Measurements from ENCODE around the gene PTAR1.

The PTAR1 gene

GRCh38 chr9:69744688-69745380 is 15.0 kb downstream of the PTAR1 start:
- ChIA-PET CTCF (interaction anchor here (0.9 kb wide), 2 partner anchors 8 to 73 kb away, joined by 3 read pairs; partner anchors contain the start of gene APBA1), POLR2A (interaction anchor here (0.7 kb wide), 1 partner anchor 83 kb away, joined by 3 read pairs; no protein-coding TSS in a partner anchor)
- Histone ChIP-seq H3K36me3 (ENCODE audit: control insufficient read depth in 4 of 4, insufficient read depth in 4 of 4, low read length in 3 of 4) (peaks cover 7 to 29% (median 12%) of the 10 kb centered on the region in 4 experiments), H3K27ac (ENCODE audit: insufficient read depth in 1 of 2, low read depth in 1 of 2, low read length in 2 of 2, poor library complexity in 1 of 2, severe bottlenecking in 2 of 2) (no peak overlapping the region), H3K4me1 (ENCODE audit: control extremely low read depth in 1 of 4, control insufficient read depth in 4 of 4, insufficient read depth in 4 of 4, low read length in 3 of 4) (peaks cover 0 to 18% (median 14%) of the 10 kb centered on the region in 4 experiments), H3K9me3 (ENCODE audit: control extremely low read depth in 1 of 5, control insufficient read depth in 4 of 5, insufficient read depth in 2 of 5, low read depth in 1 of 5, low read length in 4 of 5) (no peaks in the 10 kb centered on the region), H3K27me3 (replicated peaks in 2 of 5; ENCODE audit: control insufficient read depth in 4 of 5, insufficient read depth in 5 of 5, low read length in 4 of 5) (no peaks in the 10 kb centered on the region), H3K4me3 (ENCODE audit: control insufficient read depth in 1 of 7, extremely low read depth in 1 of 7, insufficient read depth in 4 of 7, low read depth in 2 of 7, low read length in 6 of 7) (no peak overlapping the region)
- 93% methylated on average over 1 of the region's 4 CpGs for WGBS (ENCODE audit: insufficient coverage)
- DNase-seq = no peak

GRCh38 chr9:69743930-69744329 is 15.9 kb downstream of the PTAR1 start:
- WGBS (ENCODE audit: insufficient coverage) = 100% methylated on average over 1 of the region's 5 CpGs
- CTCF ChIA-PET = no interaction called here
- Histone ChIP-seq H3K4me3 (ENCODE audit: control insufficient read depth in 1 of 7, extremely low read depth in 1 of 7, insufficient read depth in 4 of 7, low read depth in 2 of 7, low read length in 6 of 7) (no peak overlapping the region), H3K27me3 (replicated peaks in 2 of 5; ENCODE audit: control insufficient read depth in 4 of 5, insufficient read depth in 5 of 5, low read length in 4 of 5) (no peaks in the 10 kb centered on the region), H3K4me1 (ENCODE audit: control extremely low read depth in 1 of 4, control insufficient read depth in 4 of 4, insufficient read depth in 4 of 4, low read length in 3 of 4) (peaks cover 0 to 17% (median 14%) of the 10 kb centered on the region in 4 experiments), H3K27ac (ENCODE audit: insufficient read depth in 1 of 2, low read depth in 1 of 2, low read length in 2 of 2, poor library complexity in 1 of 2, severe bottlenecking in 2 of 2) (no peak overlapping the region), H3K36me3 (ENCODE audit: control insufficient read depth in 4 of 4, insufficient read depth in 4 of 4, low read length in 3 of 4) (peaks cover 3 to 24% (median 11%) of the 10 kb centered on the region in 4 experiments), H3K9me3 (ENCODE audit: control extremely low read depth in 1 of 5, control insufficient read depth in 4 of 5, insufficient read depth in 2 of 5, low read depth in 1 of 5, low read length in 4 of 5) (no peaks in the 10 kb centered on the region)
- DNase-seq = no peak
- POLR2A ChIA-PET = no interaction called here

GRCh38 chr9:69740872-69741505 is 18.8 kb downstream of the PTAR1 start:
- ChIA-PET CTCF (interaction anchor here (0.6 to 0.7 kb wide), 2 partner anchors 27 to 563 kb away, joined by 3 to 4 read pairs; no protein-coding TSS in a partner anchor), POLR2A (no interaction called here)
- Histone ChIP-seq H3K4me1 (ENCODE audit: control extremely low read depth in 1 of 4, control insufficient read depth in 4 of 4, insufficient read depth in 4 of 4, low read length in 3 of 4) (peaks cover 0 to 10% (median 7%) of the 10 kb centered on the region in 4 experiments), H3K27ac (ENCODE audit: insufficient read depth in 1 of 2, low read depth in 1 of 2, low read length in 2 of 2, poor library complexity in 1 of 2, severe bottlenecking in 2 of 2) (no peak overlapping the region), H3K27me3 (replicated peaks in 2 of 5; ENCODE audit: control insufficient read depth in 4 of 5, insufficient read depth in 5 of 5, low read length in 4 of 5) (no peaks in the 10 kb centered on the region), H3K4me3 (ENCODE audit: control insufficient read depth in 1 of 7, extremely low read depth in 1 of 7, insufficient read depth in 4 of 7, low read depth in 2 of 7, low read length in 6 of 7) (no peak overlapping the region), H3K9me3 (ENCODE audit: control extremely low read depth in 1 of 5, control insufficient read depth in 4 of 5, insufficient read depth in 2 of 5, low read depth in 1 of 5, low read length in 4 of 5) (no peaks in the 10 kb centered on the region), H3K36me3 (ENCODE audit: control insufficient read depth in 4 of 4, insufficient read depth in 4 of 4, low read length in 3 of 4) (peaks cover 2 to 26% (median 18%) of the 10 kb centered on the region in 4 experiments)
- no peak for DNase-seq
- WGBS (ENCODE audit: insufficient coverage) = 100% methylated on average over 2 of the region's 2 CpGs

DNA sequence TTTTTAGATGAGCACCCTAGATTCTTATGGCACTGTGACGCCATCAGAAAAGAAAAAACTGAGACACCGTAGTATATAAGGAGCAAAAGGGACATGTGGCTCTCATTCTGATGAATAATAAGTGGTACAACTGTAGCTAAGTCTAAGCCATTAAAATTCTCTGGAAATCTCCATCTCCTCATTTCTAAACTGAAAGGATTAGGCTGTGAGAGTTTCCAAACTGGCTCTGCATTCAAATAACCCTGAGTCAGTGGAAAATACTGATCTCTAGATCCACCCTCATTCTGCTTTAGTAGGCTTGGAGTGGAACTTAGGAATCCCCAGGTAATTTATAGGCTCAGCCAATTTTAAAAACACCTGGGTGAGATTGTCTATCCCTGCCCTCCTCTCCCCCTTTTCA is 28.5 kb downstream of the PTAR1 start:
- POLR2A ChIA-PET = no interaction called here
- WGBS (ENCODE audit: insufficient coverage) = 100% methylated on average over 1 of the region's 2 CpGs
- Histone ChIP-seq H3K27me3 (replicated peaks in 2 of 5; ENCODE audit: control insufficient read depth in 4 of 5, insufficient read depth in 5 of 5, low read length in 4 of 5) (no peaks in the 10 kb centered on the region), H3K27ac (ENCODE audit: insufficient read depth in 1 of 2, low read depth in 1 of 2, low read length in 2 of 2, poor library complexity in 1 of 2, severe bottlenecking in 2 of 2) (no peak overlapping the region), H3K4me3 (ENCODE audit: control insufficient read depth in 1 of 7, extremely low read depth in 1 of 7, insufficient read depth in 4 of 7, low read depth in 2 of 7, low read length in 6 of 7) (no peak overlapping the region), H3K9me3 (ENCODE audit: control extremely low read depth in 1 of 5, control insufficient read depth in 4 of 5, insufficient read depth in 2 of 5, low read depth in 1 of 5, low read length in 4 of 5) (no peaks in the 10 kb centered on the region), H3K4me1 (ENCODE audit: control extremely low read depth in 1 of 4, control insufficient read depth in 4 of 4, insufficient read depth in 4 of 4, low read length in 3 of 4) (no peaks in the 10 kb centered on the region), H3K36me3 (ENCODE audit: control insufficient read depth in 4 of 4, insufficient read depth in 4 of 4, low read length in 3 of 4) (peaks cover 32 to 62% (median 46%) of the 10 kb centered on the region in 4 experiments)
- CTCF ChIA-PET = no interaction called here
- no peak for DNase-seq

DNA sequence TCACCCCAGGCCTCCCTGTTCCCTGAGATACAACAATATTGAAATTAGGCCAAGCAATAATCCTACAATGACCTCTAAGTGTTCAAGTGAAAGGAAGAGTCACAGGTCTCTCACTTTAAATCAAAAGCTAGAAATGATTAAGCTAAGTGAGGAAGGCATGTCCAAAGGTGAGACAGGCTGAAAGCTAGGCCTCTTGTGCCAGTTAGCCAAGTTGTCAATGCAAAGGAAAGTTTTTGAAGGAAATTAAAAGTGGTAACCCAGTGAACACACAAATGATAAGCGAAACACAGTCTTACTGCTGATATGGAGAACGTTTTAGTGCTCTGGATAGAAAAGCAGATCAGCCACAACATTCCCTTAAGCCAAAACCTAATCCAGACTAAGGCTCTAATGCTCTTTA is 39.8 kb downstream of the PTAR1 start:
- Histone ChIP-seq H3K4me1 (ENCODE audit: control extremely low read depth in 1 of 4, control insufficient read depth in 4 of 4, insufficient read depth in 4 of 4, low read length in 3 of 4) (no peaks in the 10 kb centered on the region), H3K9me3 (ENCODE audit: control extremely low read depth in 1 of 5, control insufficient read depth in 4 of 5, insufficient read depth in 2 of 5, low read depth in 1 of 5, low read length in 4 of 5) (peaks cover 0 to 9% (median 0%) of the 10 kb centered on the region in 5 experiments), H3K36me3 (ENCODE audit: control insufficient read depth in 4 of 4, insufficient read depth in 4 of 4, low read length in 3 of 4) (peaks cover 18 to 67% (median 34%) of the 10 kb centered on the region in 4 experiments), H3K27ac (ENCODE audit: insufficient read depth in 1 of 2, low read depth in 1 of 2, low read length in 2 of 2, poor library complexity in 1 of 2, severe bottlenecking in 2 of 2) (no peak overlapping the region), H3K27me3 (replicated peaks in 2 of 5; ENCODE audit: control insufficient read depth in 4 of 5, insufficient read depth in 5 of 5, low read length in 4 of 5) (no peaks in the 10 kb centered on the region), H3K4me3 (ENCODE audit: control insufficient read depth in 1 of 7, extremely low read depth in 1 of 7, insufficient read depth in 4 of 7, low read depth in 2 of 7, low read length in 6 of 7) (no peak overlapping the region)
- 100% methylated on average over 2 of the region's 2 CpGs for WGBS (ENCODE audit: insufficient coverage)
- DNase-seq = no peak
- ChIA-PET POLR2A (no interaction called here), CTCF (no interaction called here)

DNA sequence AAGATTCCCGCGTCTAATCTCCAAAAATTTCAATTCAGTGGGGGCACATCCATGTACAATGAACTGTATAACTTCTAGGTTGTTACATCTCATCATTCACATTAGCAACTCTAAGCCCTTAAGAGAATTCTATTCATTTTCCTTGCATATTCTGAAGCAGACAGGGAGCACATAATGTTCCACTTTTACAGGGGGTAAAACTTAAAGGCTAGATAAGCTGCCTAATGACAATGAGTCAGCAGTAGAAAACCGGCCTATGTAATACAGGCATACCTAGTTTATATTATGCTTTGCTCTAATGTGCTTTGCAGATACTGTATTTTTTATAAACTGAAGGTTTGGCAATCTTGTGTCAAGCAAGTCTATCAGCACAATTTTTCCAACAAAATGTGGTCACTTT is 40.4 kb downstream of the PTAR1 start:
- WGBS (ENCODE audit: insufficient coverage) = 87% methylated on average over 3 of the region's 3 CpGs
- Histone ChIP-seq H3K27me3 (replicated peaks in 2 of 5; ENCODE audit: control insufficient read depth in 4 of 5, insufficient read depth in 5 of 5, low read length in 4 of 5) (no peaks in the 10 kb centered on the region), H3K27ac (ENCODE audit: insufficient read depth in 1 of 2, low read depth in 1 of 2, low read length in 2 of 2, poor library complexity in 1 of 2, severe bottlenecking in 2 of 2) (no peak overlapping the region), H3K4me3 (ENCODE audit: control insufficient read depth in 1 of 7, extremely low read depth in 1 of 7, insufficient read depth in 4 of 7, low read depth in 2 of 7, low read length in 6 of 7) (no peak overlapping the region), H3K9me3 (ENCODE audit: control extremely low read depth in 1 of 5, control insufficient read depth in 4 of 5, insufficient read depth in 2 of 5, low read depth in 1 of 5, low read length in 4 of 5) (peaks cover 0 to 9% (median 0%) of the 10 kb centered on the region in 5 experiments), H3K4me1 (ENCODE audit: control extremely low read depth in 1 of 4, control insufficient read depth in 4 of 4, insufficient read depth in 4 of 4, low read length in 3 of 4) (no peaks in the 10 kb centered on the region), H3K36me3 (ENCODE audit: control insufficient read depth in 4 of 4, insufficient read depth in 4 of 4, low read length in 3 of 4) (peaks cover 15 to 62% (median 31%) of the 10 kb centered on the region in 4 experiments)
- CTCF ChIA-PET = interaction anchor here (1.0 kb wide), 1 partner anchor 11 kb away, joined by 3 read pairs; no protein-coding TSS in a partner anchor
- POLR2A ChIA-PET = no interaction called here
- no peak for DNase-seq

DNA sequence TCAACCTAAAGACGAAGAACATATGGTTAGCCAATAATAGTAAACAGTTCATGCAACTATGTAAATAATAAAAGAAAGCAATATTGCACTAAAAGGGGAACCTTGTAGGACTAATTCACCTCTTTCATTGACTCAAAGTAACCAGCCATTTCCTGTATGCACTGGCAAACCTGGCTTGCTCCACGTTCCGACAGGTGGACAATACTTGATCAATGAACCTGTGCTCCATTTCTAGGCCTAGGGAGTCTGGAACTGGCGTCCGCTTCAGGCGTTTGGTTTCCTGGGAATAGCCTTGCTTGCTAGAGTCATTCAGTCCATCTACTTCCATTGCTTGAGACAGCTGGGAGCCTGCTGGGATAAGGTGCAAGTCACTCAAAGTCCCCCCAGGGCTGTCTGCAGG is 41.6 kb downstream of the PTAR1 start:
- Histone ChIP-seq H3K9me3 (ENCODE audit: control extremely low read depth in 1 of 5, control insufficient read depth in 4 of 5, insufficient read depth in 2 of 5, low read depth in 1 of 5, low read length in 4 of 5) (peaks cover 0 to 9% (median 0%) of the 10 kb centered on the region in 5 experiments), H3K4me3 (ENCODE audit: control insufficient read depth in 1 of 7, extremely low read depth in 1 of 7, insufficient read depth in 4 of 7, low read depth in 2 of 7, low read length in 6 of 7) (no peak overlapping the region), H3K27ac (ENCODE audit: insufficient read depth in 1 of 2, low read depth in 1 of 2, low read length in 2 of 2, poor library complexity in 1 of 2, severe bottlenecking in 2 of 2) (no peak overlapping the region), H3K27me3 (replicated peaks in 2 of 5; ENCODE audit: control insufficient read depth in 4 of 5, insufficient read depth in 5 of 5, low read length in 4 of 5) (no peaks in the 10 kb centered on the region), H3K36me3 (ENCODE audit: control insufficient read depth in 4 of 4, insufficient read depth in 4 of 4, low read length in 3 of 4) (peaks cover 14 to 51% (median 28%) of the 10 kb centered on the region in 4 experiments), H3K4me1 (ENCODE audit: control extremely low read depth in 1 of 4, control insufficient read depth in 4 of 4, insufficient read depth in 4 of 4, low read length in 3 of 4) (no peaks in the 10 kb centered on the region)
- CTCF ChIA-PET = interaction anchor here (1.0 kb wide), 1 partner anchor 12 kb away, joined by 3 read pairs; no protein-coding TSS in a partner anchor
- WGBS (ENCODE audit: insufficient coverage) = 89% methylated on average over 4 of the region's 6 CpGs
- DNase-seq = no peak
- POLR2A ChIA-PET = no interaction called here

All from common myeloid progenitor, CD34-positive (primary cell).